NK-92 treated with Interleukin-12 subunit alpha and Interleukin-12 subunit beta, amount 100 ng/mL, for 24 hours (cell line): ENCODE data around the gene AFP.
"Not testable (repeated sequence)": the region's sequence is repeated elsewhere in the genome, so short reads cannot be mapped to it uniquely, and the experiment has no call there.

Source experiments
- DNase-seq: peaks from one replicate; lab custom pipeline; 2025; lab: John Stamatoyannopoulos, UW

AFP gene

GRCh38 chr4:73435984-73436383, at the start of gene AFP:
TSS of gene AFP (plus strand) at chr4:73436221. CDS start at chr4:73436263, 42 bp downstream.
- DNase-seq: no peak

- no peak for DNase-seq
Observed at GRCh38 chr4:73387552-73387951, 48.5 kb upstream of the AFP start.

- DNase-seq: no peak
Observed at GRCh38 chr4:73388887-73389286, 47.1 kb upstream of the AFP start.

- DNase-seq: not testable (repeated sequence)
Observed at GRCh38 chr4:73389663-73390062, 46.4 kb upstream of the AFP start.

- no peak for DNase-seq
Observed at GRCh38 chr4:73391774-73392173, 44.2 kb upstream of the AFP start.

- no peak for DNase-seq
Observed at GRCh38 chr4:73392936-73393335, 43.1 kb upstream of the AFP start.

- DNase-seq: no peak
Observed at GRCh38 chr4:73396304-73396703, 39.7 kb upstream of the AFP start.

GRCh38 chr4:73396993-73397972, 38.7 kb upstream of the AFP start:
- no peak for DNase-seq

- no peak for DNase-seq
Observed at GRCh38 chr4:73401412-73401811, 34.6 kb upstream of the AFP start.

- DNase-seq: no peak
Observed at GRCh38 chr4:73404042-73404441, 32.0 kb upstream of the AFP start, which contains the start of gene ALB. TSS of gene ALB (plus strand) at chr4:73404287. CDS start at chr4:73404328, 41 bp downstream.

GRCh38 chr4:73404457-73404856, 31.6 kb upstream of the AFP start:
- DNase-seq: no peak

GRCh38 chr4:73405138-73405537, 30.9 kb upstream of the AFP start:
- DNase-seq: no peak

- no peak for DNase-seq
Observed at GRCh38 chr4:73406548-73406875, 29.5 kb upstream of the AFP start.

GRCh38 chr4:73407227-73407673, 28.8 kb upstream of the AFP start:
- no peak for DNase-seq

GRCh38 chr4:73408181-73408867, 27.7 kb upstream of the AFP start:
- DNase-seq: no peak

GRCh38 chr4:73409012-73409862, 26.8 kb upstream of the AFP start:
- no peak for DNase-seq

GRCh38 chr4:73409978-73410548, 26.0 kb upstream of the AFP start:
- DNase-seq: no peak

- DNase-seq: no peak
Observed at GRCh38 chr4:73410916-73411730, 24.9 kb upstream of the AFP start.

GRCh38 chr4:73411731-73412414, 24.1 kb upstream of the AFP start:
- no peak for DNase-seq

GRCh38 chr4:73413294-73413755, 22.7 kb upstream of the AFP start:
- DNase-seq: no peak
